SU-DHL-6 (cell line): Measurements from ENCODE around the gene METTL14.

ENCODE experiments used
- EZH2phosphoT487 ChIP-seq: fragments of 200-600 bp; sonication (generic), shearing (Covaris generic); conservative IDR thresholded peaks from 2 replicates; pipeline ENCODE4 v1.6.1; 2018; ENCODE audit warnings: mild to moderate bottlenecking, antibody characterized with exemption, low read length, moderate library complexity, mixed read lengths
- TF ChIP-seq, protein P1 (sequence below): fragments of 200-600 bp; sonication (generic); IDR thresholded peaks from one replicate; pipeline ENCODE4 v1.5.1; 2017; ENCODE audit warnings: antibody characterized with exemption, mild to moderate bottlenecking, low read length, moderate library complexity; ENCODE audit not compliant: insufficient read depth, poor library complexity, severe bottlenecking

DNA sequence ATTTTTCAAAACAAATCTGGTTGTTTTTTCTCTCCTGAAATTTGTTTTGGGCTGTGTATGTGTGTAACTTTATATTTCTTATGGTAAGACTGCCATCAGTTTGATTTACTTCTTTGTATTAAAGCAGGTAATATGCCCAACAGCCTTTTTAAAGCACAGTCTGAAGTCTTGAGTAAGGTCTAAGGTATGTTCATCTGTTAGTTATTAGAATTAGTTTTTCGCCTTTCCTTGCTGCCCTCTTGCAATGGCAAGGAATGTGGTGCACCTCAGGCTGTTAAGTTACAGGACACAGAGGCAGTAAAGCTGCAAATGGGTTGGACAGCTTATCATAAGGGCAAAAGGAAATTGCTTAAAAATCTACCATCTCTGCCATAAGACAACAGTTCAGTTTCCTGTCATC, 71.8 kb downstream of the METTL14 start:
- TF ChIP-seq, protein P1, sequence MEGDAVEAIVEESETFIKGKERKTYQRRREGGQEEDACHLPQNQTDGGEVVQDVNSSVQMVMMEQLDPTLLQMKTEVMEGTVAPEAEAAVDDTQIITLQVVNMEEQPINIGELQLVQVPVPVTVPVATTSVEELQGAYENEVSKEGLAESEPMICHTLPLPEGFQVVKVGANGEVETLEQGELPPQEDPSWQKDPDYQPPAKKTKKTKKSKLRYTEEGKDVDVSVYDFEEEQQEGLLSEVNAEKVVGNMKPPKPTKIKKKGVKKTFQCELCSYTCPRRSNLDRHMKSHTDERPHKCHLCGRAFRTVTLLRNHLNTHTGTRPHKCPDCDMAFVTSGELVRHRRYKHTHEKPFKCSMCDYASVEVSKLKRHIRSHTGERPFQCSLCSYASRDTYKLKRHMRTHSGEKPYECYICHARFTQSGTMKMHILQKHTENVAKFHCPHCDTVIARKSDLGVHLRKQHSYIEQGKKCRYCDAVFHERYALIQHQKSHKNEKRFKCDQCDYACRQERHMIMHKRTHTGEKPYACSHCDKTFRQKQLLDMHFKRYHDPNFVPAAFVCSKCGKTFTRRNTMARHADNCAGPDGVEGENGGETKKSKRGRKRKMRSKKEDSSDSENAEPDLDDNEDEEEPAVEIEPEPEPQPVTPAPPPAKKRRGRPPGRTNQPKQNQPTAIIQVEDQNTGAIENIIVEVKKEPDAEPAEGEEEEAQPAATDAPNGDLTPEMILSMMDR: no peak
- no peak for TF ChIP-seq EZH2phosphoT487
